Measurements from ENCODE around the gene ZBTB8OS.
"Not testable (repeated sequence)": the region's sequence is repeated elsewhere in the genome, so short reads cannot be mapped to it uniquely, and the experiment has no call there.

ZBTB8OS gene

DNA sequence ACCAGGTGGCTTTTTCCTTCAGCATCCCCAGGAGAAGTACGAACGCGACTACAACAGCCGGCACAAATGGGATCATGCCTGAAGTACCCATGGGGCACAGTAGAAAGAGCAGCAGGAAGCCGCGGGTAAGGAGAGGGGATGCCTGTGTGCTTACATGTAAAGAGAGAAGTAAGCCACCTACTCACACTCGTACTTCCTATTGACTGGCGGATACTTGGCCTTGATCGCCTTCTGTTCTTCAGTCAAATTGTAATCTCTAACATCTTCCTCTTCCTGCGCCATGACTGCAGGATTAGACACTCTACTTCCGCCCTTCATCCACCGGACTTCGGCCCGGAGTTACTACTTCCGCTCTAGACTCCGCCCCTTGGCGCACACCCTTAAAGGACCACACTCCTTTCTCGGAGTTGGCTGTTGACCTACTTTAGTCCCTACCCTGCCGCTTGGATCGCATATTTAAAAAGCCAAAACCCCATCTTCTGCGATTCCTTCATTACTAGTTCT, at the start of gene ZBTB8OS:
Gene ZBTB8OS, minus strand, starts transcription at position 303 of the 504 bp plus-strand sequence. Its CDS starts 21 bp downstream, at position 282.
- TF ChIP-seq, protein P1, sequence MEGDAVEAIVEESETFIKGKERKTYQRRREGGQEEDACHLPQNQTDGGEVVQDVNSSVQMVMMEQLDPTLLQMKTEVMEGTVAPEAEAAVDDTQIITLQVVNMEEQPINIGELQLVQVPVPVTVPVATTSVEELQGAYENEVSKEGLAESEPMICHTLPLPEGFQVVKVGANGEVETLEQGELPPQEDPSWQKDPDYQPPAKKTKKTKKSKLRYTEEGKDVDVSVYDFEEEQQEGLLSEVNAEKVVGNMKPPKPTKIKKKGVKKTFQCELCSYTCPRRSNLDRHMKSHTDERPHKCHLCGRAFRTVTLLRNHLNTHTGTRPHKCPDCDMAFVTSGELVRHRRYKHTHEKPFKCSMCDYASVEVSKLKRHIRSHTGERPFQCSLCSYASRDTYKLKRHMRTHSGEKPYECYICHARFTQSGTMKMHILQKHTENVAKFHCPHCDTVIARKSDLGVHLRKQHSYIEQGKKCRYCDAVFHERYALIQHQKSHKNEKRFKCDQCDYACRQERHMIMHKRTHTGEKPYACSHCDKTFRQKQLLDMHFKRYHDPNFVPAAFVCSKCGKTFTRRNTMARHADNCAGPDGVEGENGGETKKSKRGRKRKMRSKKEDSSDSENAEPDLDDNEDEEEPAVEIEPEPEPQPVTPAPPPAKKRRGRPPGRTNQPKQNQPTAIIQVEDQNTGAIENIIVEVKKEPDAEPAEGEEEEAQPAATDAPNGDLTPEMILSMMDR (IDR thresholded peaks at IDR 0.05; ENCODE audit: control insufficient read depth, extremely low read depth, insufficient read depth) = no peak
- DNase-seq (ENCODE audit: low read depth) = peak; percentile 86
- H3K4me3 ChIP-seq (ENCODE audit: low read depth, low read length) = peak within 1 kb of the TSS; percentile 88

DNA sequence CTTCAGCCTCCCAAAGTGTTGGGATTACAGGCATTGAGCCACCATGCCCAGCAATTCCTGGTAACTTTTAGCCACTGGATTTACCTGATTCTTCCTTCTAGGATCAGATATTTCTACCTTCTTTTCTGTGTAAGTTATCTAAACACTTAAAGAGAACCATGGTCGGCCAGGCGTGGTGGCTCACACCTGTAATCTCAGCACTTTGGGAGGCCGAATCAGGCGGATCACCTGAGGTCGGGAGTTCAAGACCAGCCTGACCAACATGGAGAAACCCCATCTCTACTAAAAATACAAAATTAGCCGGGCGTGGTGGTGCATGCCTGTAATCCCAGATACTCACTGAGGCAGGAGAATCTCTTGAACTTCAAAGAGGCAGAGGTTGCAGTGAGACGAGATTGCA, 46.6 kb upstream of the ZBTB8OS start:
- H3K4me3 ChIP-seq (ENCODE audit: low read depth, low read length); DNase-seq (ENCODE audit: low read depth): not testable (repeated sequence)

DNA sequence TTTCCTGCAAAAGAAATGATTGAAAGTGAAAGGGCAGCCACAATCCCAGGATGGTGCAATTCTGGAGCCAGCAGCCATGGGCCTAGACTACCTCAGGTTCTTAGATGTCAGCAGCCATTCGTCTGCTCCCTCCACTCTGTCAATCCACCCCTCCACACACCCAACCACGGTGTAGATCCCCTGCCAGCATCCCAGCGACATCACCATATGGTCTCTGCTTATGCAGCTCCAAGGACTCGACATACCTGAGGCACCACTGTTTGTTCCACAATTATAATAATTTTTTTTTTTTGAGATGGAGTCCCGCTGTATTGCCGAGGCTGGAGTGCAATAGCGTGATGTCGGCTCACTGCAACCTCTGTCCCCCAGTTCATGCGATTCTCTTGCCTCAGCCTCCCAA, 45.7 kb upstream of the ZBTB8OS start:
- TF ChIP-seq, protein P1 (IDR thresholded peaks at IDR 0.05; ENCODE audit: control insufficient read depth, extremely low read depth, insufficient read depth) = no peak
- no peak for DNase-seq (ENCODE audit: low read depth)
- H3K4me3 ChIP-seq (ENCODE audit: low read depth, low read length) = no peak overlapping the region

DNA sequence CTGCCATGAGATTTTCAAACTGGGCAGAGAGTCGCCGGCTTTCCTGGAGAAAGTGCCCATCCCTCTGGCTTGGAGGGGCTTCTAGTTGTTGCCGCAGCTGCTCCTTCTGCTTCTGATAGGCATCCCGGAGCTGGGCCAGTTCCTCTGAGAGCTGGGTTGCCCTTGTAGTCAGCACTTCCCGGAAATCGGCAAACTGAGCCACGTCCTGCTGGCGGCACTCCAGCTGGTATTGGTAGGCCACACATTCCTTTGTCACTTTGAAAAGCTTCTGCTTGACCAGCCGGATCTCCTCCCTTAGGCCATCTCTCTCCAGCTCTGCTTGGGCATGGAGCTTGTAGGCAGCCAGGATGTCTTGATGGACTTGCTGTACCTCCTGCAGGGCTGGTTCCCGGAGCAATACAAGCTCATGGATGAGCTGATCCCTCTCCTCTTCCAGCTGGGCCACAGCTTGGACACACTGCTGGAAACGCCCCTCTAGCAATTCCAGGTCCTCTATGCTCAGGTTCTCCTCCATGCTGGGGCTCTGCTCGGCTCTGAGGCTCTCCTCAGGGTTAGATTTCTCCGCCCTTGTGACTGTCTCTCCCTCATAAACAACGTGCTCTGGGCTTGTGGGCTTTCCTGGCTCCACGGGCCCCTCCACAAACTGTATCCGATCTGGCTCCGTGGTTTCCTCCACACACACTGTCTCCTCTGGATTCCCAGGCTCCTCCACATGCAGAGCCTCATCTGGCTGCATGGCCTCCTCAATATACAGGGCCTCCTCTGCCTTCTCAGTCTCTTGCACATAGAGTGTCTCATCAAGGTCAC, 45.0 kb upstream of the ZBTB8OS start:
- H3K4me3 ChIP-seq (ENCODE audit: low read depth, low read length) = no peak overlapping the region
- TF ChIP-seq, protein P1 (IDR thresholded peaks at IDR 0.05; ENCODE audit: control insufficient read depth, extremely low read depth, insufficient read depth) = no peak
- peak; percentile 51 for DNase-seq (ENCODE audit: low read depth)

DNA sequence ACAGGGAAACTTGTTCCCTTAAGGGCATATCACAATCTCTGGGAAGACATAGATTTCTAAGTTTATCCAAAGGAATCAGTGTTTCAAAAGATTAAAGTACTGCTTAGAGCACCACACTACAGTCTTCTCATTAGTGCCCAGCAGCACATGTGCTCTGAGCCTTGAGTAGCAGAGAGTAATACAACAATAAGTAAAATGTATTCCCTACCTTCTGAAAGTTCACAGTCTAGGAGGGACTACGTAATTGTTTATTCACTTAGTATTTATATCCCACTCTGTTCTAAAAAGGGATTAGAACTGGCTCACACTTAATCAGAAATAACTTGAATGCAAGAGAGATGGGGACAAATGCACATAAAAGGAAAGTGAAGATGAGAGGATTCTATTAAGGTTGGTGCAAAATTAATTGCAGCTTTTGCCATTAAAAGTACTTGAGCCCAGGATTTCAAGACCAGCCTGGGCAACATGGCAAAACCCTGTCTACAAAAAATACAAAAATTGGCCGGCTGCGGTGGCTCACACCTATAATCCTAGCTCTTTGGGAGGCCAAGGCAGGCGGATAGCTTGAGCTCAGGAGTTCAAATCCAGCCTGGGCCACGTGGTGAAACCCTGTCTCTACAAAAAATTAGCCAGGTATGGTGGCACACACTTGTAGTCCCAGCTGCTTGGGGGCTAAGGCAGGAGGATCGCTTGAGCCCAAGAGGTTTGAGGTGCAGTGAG, 43.3 kb upstream of the ZBTB8OS start:
- TF ChIP-seq, protein P1 (IDR thresholded peaks at IDR 0.05; ENCODE audit: control insufficient read depth, extremely low read depth, insufficient read depth) = no peak
- DNase-seq (ENCODE audit: low read depth) = no peak
- no peak overlapping the region for H3K4me3 ChIP-seq (ENCODE audit: low read depth, low read length)

DNA sequence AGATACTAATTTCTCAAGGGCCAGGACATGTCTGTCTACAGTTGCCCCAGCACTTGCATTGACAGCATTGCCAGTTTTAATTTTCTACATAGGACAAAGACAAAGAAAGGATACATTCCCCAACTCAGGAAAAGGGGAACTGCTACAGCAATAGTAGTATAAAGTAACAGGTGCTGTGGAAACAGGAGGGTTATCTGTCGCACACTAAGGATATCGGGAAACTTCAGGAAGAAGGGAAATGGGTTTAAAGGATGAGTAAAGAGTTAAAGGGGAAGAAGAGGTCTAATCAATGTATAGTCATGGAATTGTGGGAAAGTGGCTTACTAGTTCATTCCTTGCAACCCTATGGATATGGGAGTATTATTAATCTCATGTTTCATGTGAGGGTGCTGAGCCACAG, 36.0 kb upstream of the ZBTB8OS start:
- H3K4me3 ChIP-seq (ENCODE audit: low read depth, low read length) = no peak overlapping the region
- no peak for DNase-seq (ENCODE audit: low read depth)
- TF ChIP-seq, protein P1 (IDR thresholded peaks at IDR 0.05; ENCODE audit: control insufficient read depth, extremely low read depth, insufficient read depth) = no peak

DNA sequence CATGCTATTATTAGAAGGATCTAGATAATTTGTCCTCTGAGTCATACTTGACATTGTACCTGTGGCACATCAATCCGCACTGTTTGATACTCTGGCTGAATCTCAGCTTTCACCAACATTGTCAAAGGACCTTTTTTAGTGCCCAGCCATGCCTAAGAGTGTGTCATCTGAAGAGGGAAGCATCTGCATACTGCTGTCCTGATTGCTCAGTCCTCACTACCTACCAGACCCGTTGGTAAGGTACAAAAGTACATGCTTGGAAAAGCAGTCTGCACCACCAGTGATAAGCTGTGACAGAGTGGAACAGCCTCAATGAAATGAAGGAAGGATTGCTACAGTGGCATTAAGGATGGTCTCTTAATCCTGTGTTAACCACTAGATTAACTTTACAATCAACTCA, 35.1 kb upstream of the ZBTB8OS start:
- TF ChIP-seq, protein P1 (IDR thresholded peaks at IDR 0.05; ENCODE audit: control insufficient read depth, extremely low read depth, insufficient read depth) = no peak
- no peak for DNase-seq (ENCODE audit: low read depth)
- no peak overlapping the region for H3K4me3 ChIP-seq (ENCODE audit: low read depth, low read length)
